HCT116 (cell line): ENCODE data around the gene SMIM35.

ENCODE experiments used
- CTCF ChIP-seq, 3 experiments: fragments of 200-600 bp in 1 of 3; sonication (generic) in 1 of 3; IDR thresholded peaks in 2 of 3; conservative IDR thresholded peaks in 1 of 3; 2 replicates each; pipeline ENCODE4 v1.5.1; 2012 to 2017; ENCODE audit warnings: low read depth in 2 of 3, low read length in 2 of 3, antibody characterized with exemption in 1 of 3, borderline replicate concordance in 1 of 3, control low read depth in 1 of 3, mild to moderate bottlenecking in 1 of 3, mixed read lengths in 1 of 3, mixed run types in 1 of 3, moderate library complexity in 1 of 3; ENCODE audit not compliant: insufficient read depth in 1 of 3
- EGR1 ChIP-seq: IDR thresholded peaks from 2 replicates; pipeline ENCODE4 v1.6.1; 2012; ENCODE audit warnings: low read depth
- EZH2 ChIP-seq: fragments of 200-600 bp; sonication (generic); IDR thresholded peaks from 2 replicates; pipeline ENCODE4 v1.6.1; 2017; ENCODE audit warnings: antibody characterized with exemption, mixed run types
- JUND ChIP-seq: IDR thresholded peaks from 2 replicates; pipeline ENCODE4 v1.6.1; 2012
- MAX ChIP-seq: IDR thresholded peaks from 2 replicates; pipeline ENCODE4 v1.6.1; 2012
- POLR2A ChIP-seq: IDR thresholded peaks from 2 replicates; pipeline ENCODE4 v1.7.0; 2011; ENCODE audit warnings: borderline replicate concordance; ENCODE audit not compliant: insufficient read depth, insufficient read length; ENCODE audit errors: extremely low read depth
- POLR2AphosphoS5 ChIP-seq: IDR thresholded peaks from 2 replicates; pipeline ENCODE4 v1.6.1; 2011; ENCODE audit warnings: mild to moderate bottlenecking, low read depth, low read length, moderate library complexity
- YY1 ChIP-seq: IDR thresholded peaks from 2 replicates; pipeline ENCODE4 v1.6.1; 2011; ENCODE audit warnings: low read length, low read depth, moderate library complexity, mild to moderate bottlenecking; ENCODE audit not compliant: insufficient replicate concordance; ENCODE audit errors: extremely low read depth

GRCh38 chr11:118046964-118047700, 39.6 kb downstream of the SMIM35 start:
- TF ChIP-seq CTCF (IDR thresholded peaks at IDR 0.05 in 2 of 3, conservative IDR thresholded peaks at IDR 0.05 in 1 of 3; ENCODE audit: borderline replicate concordance in 1 of 3, insufficient read depth in 1 of 3, low read depth in 2 of 3, low read length in 2 of 3) (no peak), POLR2A (no peak), POLR2AphosphoS5 (no peak), YY1 (no peak), JUND (no peak), MAX (no peak), EGR1 (no peak), EZH2 (no peak)
